HG02943 (cell line): ENCODE results near the gene COX19.

ENCODE experiments used
- ATAC-seq: cut with Tn5 transposase; IDR thresholded peaks from one replicate; pipeline ENCODE4 v1.9.1; 2021; ENCODE audit warnings: mild to moderate bottlenecking, low read depth, moderate library complexity; ENCODE audit not compliant: unreplicated experiment

COX19 gene

GRCh38 chr7:918118-918425, 57.3 kb downstream of the COX19 start:
- ATAC-seq: no peak

- ATAC-seq: no peak
Observed at GRCh38 chr7:917255-918117, 57.9 kb downstream of the COX19 start.

GRCh38 chr7:916291-916941, 58.9 kb downstream of the COX19 start:
- ATAC-seq: no peak
